Upper lobe of right lung (tissue), 1 donor: ENCODE data around the gene EHMT2. TPM values are rescaled to one million over a fixed set of nuclear protein-coding genes. Genes with fewer than 3 reads are reported as not detected.
A peak's percentile ranks its signal among the peaks of the same experiment; 100 is the strongest.

Source experiments
- ATAC-seq: fragments of 200-7000 bp; cut with Tn5 transposase; one replicate; pipeline ENCODE4 v1.9.1; 2020; ENCODE audit warnings: mild to moderate bottlenecking, moderate library complexity
- DNase-seq: peaks from one replicate; pipeline ENCODE4 v3.0.0-alpha.2; 2020
- H3K27ac ChIP-seq: fragments of 200-600 bp; one replicate; pipeline ENCODE4 v1.8.0; 2022
- H3K27me3 ChIP-seq: fragments of 200-600 bp; one replicate; pipeline ENCODE4 v1.8.0; 2022; ENCODE audit warnings: mild to moderate bottlenecking
- H3K36me3 ChIP-seq: fragments of 200-600 bp; one replicate; pipeline ENCODE4 v1.8.0; 2022
- H3K4me1 ChIP-seq: fragments of 200-600 bp; one replicate; pipeline ENCODE4 v1.8.0; 2022
- H3K4me3 ChIP-seq: fragments of 200-600 bp; one replicate; pipeline ENCODE4 v1.8.0; 2022; ENCODE audit warnings: mild to moderate bottlenecking
- H3K9me3 ChIP-seq: fragments of 200-600 bp; one replicate; pipeline ENCODE4 v1.8.0; 2022
- intact Hi-C: fragments of 100-400 bp; cut with DNase I; formaldehyde crosslinking; loops from one replicate; pipeline ENCODE4 v1.11.0; 2022
- total RNA-seq: library from RNA; stranded (reverse); fragmentation: NEBNext Ultra II Directional; extraction: Animal tissue kit (Norgen Biotek cat#: 25700); gene quantifications from one replicate; pipeline ENCODE4 v1.2.1, GENCODE V29; 2021
- TF ChIP-seq, protein P1 (sequence below): fragments of 200-600 bp; IDR thresholded peaks from one replicate; pipeline ENCODE4 v1.8.0; 2022; ENCODE audit warnings: antibody characterized with exemption
- donor health status: DM: no; HTN: yes; CAD: no; lungs with severe emphysema.

The EHMT2 gene
- total RNA-seq, 1 donor from 2014 or later, result 36.0 TPM

DNA sequence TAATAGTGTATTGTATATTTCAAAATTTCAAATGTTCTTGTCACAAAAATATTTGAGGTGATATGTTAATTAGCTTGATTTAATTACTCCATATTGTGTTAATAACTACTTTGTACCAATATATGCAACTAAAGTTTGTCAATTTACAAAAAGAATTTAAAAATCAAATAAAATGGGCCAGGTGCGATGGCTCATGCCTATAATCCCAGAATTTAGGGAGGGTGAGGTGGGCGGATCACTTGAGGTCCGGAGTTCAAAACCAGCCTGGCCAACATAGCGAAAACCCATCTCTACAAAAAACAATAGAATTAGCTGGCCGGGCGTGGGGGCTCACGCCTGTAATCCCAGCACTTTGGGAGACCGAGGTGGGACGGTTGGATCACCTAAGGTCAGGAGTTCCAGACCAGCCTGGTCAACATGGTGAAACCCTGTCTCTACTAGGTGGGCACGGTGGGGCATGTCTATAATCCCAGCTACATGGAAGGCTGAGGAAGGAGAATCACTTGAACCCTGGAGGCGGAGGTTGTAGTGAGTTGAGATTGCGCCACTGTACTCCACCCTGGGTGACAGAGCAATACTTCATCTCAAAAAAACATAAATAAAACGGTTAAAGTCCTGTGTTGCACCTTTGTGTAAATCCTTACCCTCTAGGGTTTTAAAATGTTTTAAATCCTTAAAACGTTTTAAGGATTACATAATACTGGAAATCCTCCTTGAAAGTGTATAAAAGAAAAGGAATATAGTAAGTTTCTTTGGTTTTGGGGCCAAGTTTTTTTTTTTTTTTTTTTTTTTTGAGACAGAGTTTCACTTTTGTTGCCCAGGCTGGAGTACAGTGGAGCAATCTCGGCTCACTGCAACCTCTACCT is 65.9 kb downstream of the EHMT2 start:
- TF ChIP-seq, protein P1, sequence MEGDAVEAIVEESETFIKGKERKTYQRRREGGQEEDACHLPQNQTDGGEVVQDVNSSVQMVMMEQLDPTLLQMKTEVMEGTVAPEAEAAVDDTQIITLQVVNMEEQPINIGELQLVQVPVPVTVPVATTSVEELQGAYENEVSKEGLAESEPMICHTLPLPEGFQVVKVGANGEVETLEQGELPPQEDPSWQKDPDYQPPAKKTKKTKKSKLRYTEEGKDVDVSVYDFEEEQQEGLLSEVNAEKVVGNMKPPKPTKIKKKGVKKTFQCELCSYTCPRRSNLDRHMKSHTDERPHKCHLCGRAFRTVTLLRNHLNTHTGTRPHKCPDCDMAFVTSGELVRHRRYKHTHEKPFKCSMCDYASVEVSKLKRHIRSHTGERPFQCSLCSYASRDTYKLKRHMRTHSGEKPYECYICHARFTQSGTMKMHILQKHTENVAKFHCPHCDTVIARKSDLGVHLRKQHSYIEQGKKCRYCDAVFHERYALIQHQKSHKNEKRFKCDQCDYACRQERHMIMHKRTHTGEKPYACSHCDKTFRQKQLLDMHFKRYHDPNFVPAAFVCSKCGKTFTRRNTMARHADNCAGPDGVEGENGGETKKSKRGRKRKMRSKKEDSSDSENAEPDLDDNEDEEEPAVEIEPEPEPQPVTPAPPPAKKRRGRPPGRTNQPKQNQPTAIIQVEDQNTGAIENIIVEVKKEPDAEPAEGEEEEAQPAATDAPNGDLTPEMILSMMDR, result no peak
- no peaks in the 10 kb centered on the region for H3K27me3 ChIP-seq
- peak overlapping the region; percentile 65 for H3K4me3 ChIP-seq
- ATAC-seq, result no peak
- intact Hi-C loops, result loop anchor here (10.0 kb wide), 1 partner anchor 137 kb away; no protein-coding TSS in a partner anchor
- H3K4me1 ChIP-seq, result peaks cover 30% of the 10 kb centered on the region
- no peaks in the 10 kb centered on the region for H3K9me3 ChIP-seq
- no peak for DNase-seq
- H3K36me3 ChIP-seq, result no peaks in the 10 kb centered on the region
- H3K27ac ChIP-seq, result peak overlapping the region; percentile 30

GRCh38 chr6:31830886-31831335 is 66.6 kb downstream of the EHMT2 start:
- intact Hi-C loops, result loop anchor here (10.0 kb wide), 1 partner anchor 136 kb away; no protein-coding TSS in a partner anchor
- ATAC-seq, result no peak
- Histone ChIP-seq H3K27me3 (no peaks in the 10 kb centered on the region), H3K27ac (peak overlapping the region; percentile 75), H3K36me3 (no peaks in the 10 kb centered on the region), H3K4me1 (peaks cover 30% of the 10 kb centered on the region), H3K4me3 (peak overlapping the region; percentile 65), H3K9me3 (no peaks in the 10 kb centered on the region)
- DNase-seq, result no peak
- TF ChIP-seq, protein P1, result no peak

Other genes with a start within 250 kb of the EHMT2 start
- gene BAG6, start 245.0 kb downstream of the EHMT2 start, total RNA-seq, result 238 TPM
- 2.6 TPM for gene APOM, start 241.8 kb downstream of the EHMT2 start, total RNA-seq
- gene C6orf47, start 236.9 kb downstream of the EHMT2 start, total RNA-seq, result 25.6 TPM
- 13.9 TPM for gene GPANK1, start 232.7 kb downstream of the EHMT2 start, total RNA-seq
- gene CSNK2B, start 231.6 kb downstream of the EHMT2 start, total RNA-seq, result 114 TPM
- gene LY6G5B, start 227.7 kb downstream of the EHMT2 start, total RNA-seq, result 12.6 TPM
- 3.4 TPM for gene LY6G5C, start 216.6 kb downstream of the EHMT2 start, total RNA-seq
- 55.8 TPM for gene ABHD16A, start 194.4 kb downstream of the EHMT2 start, total RNA-seq
- gene LY6G6F, start 190.8 kb downstream of the EHMT2 start, total RNA-seq, result not detected
- not detected for gene LY6G6D, start 182.3 kb downstream of the EHMT2 start, total RNA-seq
- not detected for gene LY6G6C, start 176.0 kb downstream of the EHMT2 start, total RNA-seq
- 1.1 TPM for gene MPIG6B, start 174.3 kb downstream of the EHMT2 start, total RNA-seq
- 71.2 TPM for gene DDAH2, start 168.4 kb downstream of the EHMT2 start, total RNA-seq
- 286 TPM for gene CLIC1, start 161.2 kb downstream of the EHMT2 start, total RNA-seq
- gene MSH5, start 157.7 kb downstream of the EHMT2 start, total RNA-seq, result 11.2 TPM
- 2.6 TPM for gene SAPCD1, start 135.0 kb downstream of the EHMT2 start, total RNA-seq
- 3.4 TPM for gene VWA7, start 120.4 kb downstream of the EHMT2 start, total RNA-seq
- 53.0 TPM for gene VARS1, start 101.9 kb downstream of the EHMT2 start, total RNA-seq
- 30.8 TPM for gene LSM2, start 90.7 kb downstream of the EHMT2 start, total RNA-seq
- 2.0 TPM for gene HSPA1L, start 82.4 kb downstream of the EHMT2 start, total RNA-seq
- gene HSPA1A, start 82.2 kb downstream of the EHMT2 start, total RNA-seq, result 150 TPM
- 112 TPM for gene HSPA1B, start 70.0 kb downstream of the EHMT2 start, total RNA-seq
- 81.0 TPM for gene NEU1, start 34.9 kb downstream of the EHMT2 start, total RNA-seq
- 23.1 TPM for gene SLC44A4, start 18.7 kb downstream of the EHMT2 start, total RNA-seq
- gene ZBTB12, start 4.4 kb upstream of the EHMT2 start, total RNA-seq, result 3.5 TPM
- gene C2, start 30.0 kb upstream of the EHMT2 start, total RNA-seq, result 282 TPM
- 74.9 TPM for gene CFB, start 48.4 kb upstream of the EHMT2 start, total RNA-seq
- 43.9 TPM for gene NELFE, start 61.3 kb upstream of the EHMT2 start, total RNA-seq
- gene SKIC2, start 61.5 kb upstream of the EHMT2 start, total RNA-seq, result 58.8 TPM
- 20.5 TPM for gene DXO, start 74.4 kb upstream of the EHMT2 start, total RNA-seq
- gene C4A, start 84.4 kb upstream of the EHMT2 start, total RNA-seq, result 200 TPM
- gene C4B, start 117.1 kb upstream of the EHMT2 start, total RNA-seq, result 166 TPM
- 0.61 TPM for gene CYP21A2, start 140.7 kb upstream of the EHMT2 start, total RNA-seq
- 162 TPM for gene TNXB, start 211.6 kb upstream of the EHMT2 start, total RNA-seq
- 78.1 TPM for gene ATF6B, start 230.5 kb upstream of the EHMT2 start, total RNA-seq
- 4.3 TPM for gene FKBPL, start 232.6 kb upstream of the EHMT2 start, total RNA-seq